ENCODE results near the gene NCDN.

Gene NCDN, protein sequence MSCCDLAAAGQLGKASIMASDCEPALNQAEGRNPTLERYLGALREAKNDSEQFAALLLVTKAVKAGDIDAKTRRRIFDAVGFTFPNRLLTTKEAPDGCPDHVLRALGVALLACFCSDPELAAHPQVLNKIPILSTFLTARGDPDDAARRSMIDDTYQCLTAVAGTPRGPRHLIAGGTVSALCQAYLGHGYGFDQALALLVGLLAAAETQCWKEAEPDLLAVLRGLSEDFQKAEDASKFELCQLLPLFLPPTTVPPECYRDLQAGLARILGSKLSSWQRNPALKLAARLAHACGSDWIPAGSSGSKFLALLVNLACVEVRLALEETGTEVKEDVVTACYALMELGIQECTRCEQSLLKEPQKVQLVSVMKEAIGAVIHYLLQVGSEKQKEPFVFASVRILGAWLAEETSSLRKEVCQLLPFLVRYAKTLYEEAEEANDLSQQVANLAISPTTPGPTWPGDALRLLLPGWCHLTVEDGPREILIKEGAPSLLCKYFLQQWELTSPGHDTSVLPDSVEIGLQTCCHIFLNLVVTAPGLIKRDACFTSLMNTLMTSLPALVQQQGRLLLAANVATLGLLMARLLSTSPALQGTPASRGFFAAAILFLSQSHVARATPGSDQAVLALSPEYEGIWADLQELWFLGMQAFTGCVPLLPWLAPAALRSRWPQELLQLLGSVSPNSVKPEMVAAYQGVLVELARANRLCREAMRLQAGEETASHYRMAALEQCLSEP

GRCh38 chr1:35557611-35558373, at the start of gene NCDN:
NCDN (plus strand) TSS chr1:35557799; CDS start chr1:35558191, 392 bp downstream.
- TF ChIP-seq, protein P1, sequence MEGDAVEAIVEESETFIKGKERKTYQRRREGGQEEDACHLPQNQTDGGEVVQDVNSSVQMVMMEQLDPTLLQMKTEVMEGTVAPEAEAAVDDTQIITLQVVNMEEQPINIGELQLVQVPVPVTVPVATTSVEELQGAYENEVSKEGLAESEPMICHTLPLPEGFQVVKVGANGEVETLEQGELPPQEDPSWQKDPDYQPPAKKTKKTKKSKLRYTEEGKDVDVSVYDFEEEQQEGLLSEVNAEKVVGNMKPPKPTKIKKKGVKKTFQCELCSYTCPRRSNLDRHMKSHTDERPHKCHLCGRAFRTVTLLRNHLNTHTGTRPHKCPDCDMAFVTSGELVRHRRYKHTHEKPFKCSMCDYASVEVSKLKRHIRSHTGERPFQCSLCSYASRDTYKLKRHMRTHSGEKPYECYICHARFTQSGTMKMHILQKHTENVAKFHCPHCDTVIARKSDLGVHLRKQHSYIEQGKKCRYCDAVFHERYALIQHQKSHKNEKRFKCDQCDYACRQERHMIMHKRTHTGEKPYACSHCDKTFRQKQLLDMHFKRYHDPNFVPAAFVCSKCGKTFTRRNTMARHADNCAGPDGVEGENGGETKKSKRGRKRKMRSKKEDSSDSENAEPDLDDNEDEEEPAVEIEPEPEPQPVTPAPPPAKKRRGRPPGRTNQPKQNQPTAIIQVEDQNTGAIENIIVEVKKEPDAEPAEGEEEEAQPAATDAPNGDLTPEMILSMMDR (IDR thresholded peaks at IDR 0.05): no peak

DNA sequence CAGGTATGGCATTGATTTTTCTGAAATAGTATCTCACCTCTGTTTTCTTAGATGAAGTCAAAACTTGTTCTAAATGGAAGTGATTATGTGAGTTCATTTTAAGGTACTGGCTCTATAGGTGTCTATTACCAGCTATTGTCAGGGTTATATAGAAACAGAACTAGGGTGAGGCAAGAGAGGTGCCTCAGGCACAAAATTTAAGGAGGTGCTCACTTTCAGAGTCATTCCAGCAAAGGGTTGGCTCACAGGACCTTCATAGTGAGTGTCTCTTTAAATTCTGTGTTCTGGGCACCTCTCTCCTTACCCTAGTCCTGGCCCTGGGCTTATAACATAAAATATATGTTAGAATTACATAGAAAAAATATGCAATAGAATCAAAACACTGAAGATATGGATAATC, 49.7 kb upstream of the NCDN start:
- TF ChIP-seq, protein P1 (IDR thresholded peaks at IDR 0.05): no peak

GRCh38 chr1:35509558-35509957, 48.0 kb upstream of the NCDN start:
- TF ChIP-seq, protein P1 (IDR thresholded peaks at IDR 0.05): no peak

DNA sequence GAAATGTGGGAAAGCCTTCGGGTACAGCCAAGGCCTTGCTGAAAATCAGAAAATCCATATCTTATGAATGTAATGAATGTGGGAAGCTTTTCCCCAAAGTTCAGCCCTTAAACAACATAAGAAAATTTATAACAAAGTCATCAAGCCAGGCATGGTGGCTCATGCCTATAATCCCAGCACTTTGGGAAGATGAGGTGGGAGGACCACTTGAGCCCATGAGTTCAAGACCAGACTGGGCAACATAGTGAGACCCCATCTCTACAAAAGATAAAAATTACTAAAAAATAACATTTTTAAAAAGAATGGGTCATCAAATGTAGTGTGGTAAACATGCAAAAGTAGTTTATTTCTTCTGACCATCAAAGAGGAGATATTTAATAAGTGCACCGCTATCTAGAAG, 46.3 kb upstream of the NCDN start:
- TF ChIP-seq, protein P1 (IDR thresholded peaks at IDR 0.05): no peak

DNA sequence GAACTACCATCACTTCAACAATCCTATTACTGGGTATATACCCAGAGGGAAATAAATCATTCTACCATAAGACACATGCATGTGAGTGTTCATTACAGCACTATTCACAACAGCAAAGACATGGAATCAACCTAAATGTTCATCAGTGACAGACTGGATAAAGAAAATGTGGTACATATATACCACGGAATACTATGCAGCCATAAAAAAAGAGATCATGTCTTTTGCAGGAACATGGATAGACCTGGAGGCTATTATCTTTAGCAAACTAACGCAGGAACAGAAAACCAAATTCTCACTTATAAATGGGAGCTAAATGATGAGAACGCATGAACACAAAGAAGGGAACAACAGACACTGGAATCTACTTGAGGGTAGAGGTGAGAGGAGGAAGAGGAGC, 39.4 kb upstream of the NCDN start:
- TF ChIP-seq, protein P1 (IDR thresholded peaks at IDR 0.05): no peak

GRCh38 chr1:35519432-35519831, 38.2 kb upstream of the NCDN start:
- TF ChIP-seq, protein P1 (IDR thresholded peaks at IDR 0.05): no peak

DNA sequence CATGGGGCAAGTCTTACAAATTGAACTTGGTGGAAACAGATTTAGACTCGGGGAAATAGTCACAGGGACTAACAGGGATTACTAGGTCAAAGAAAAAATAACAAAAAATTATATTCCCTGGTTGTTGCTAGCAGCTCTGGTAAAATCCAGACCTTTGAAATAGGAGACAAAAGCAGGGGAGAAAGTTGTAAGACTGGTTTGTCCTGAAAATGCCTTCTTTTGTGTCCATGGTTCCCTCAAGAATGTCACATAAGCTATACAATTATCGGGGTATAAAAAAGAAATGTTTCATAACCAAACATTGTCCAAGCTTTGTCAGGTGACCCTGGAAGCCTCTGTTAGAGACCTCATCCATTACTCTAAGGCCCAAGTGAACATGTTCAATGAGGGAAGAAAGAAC, 33.5 kb upstream of the NCDN start:
- TF ChIP-seq, protein P1 (IDR thresholded peaks at IDR 0.05): no peak

Data from LNCAP (cell line).